ENCODE data around the gene CACNA1B. TPM values are rescaled to one million over a fixed set of nuclear protein-coding genes. Genes with fewer than 3 reads are reported as not detected.

CACNA1B gene
- total RNA-seq, 1 experiment from 2014 or later = 0.34 TPM

- TF ChIP-seq EZH2 (IDR thresholded peaks at IDR 0.05; ENCODE audit: borderline replicate concordance, low read depth, low read length, poor library complexity, severe bottlenecking) = no peak
- TF ChIP-seq, protein P1, sequence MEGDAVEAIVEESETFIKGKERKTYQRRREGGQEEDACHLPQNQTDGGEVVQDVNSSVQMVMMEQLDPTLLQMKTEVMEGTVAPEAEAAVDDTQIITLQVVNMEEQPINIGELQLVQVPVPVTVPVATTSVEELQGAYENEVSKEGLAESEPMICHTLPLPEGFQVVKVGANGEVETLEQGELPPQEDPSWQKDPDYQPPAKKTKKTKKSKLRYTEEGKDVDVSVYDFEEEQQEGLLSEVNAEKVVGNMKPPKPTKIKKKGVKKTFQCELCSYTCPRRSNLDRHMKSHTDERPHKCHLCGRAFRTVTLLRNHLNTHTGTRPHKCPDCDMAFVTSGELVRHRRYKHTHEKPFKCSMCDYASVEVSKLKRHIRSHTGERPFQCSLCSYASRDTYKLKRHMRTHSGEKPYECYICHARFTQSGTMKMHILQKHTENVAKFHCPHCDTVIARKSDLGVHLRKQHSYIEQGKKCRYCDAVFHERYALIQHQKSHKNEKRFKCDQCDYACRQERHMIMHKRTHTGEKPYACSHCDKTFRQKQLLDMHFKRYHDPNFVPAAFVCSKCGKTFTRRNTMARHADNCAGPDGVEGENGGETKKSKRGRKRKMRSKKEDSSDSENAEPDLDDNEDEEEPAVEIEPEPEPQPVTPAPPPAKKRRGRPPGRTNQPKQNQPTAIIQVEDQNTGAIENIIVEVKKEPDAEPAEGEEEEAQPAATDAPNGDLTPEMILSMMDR (conservative IDR thresholded peaks at IDR 0.05; ENCODE audit: low read depth, low read length) = no peak
- Histone ChIP-seq H3K36me3 (ENCODE audit: insufficient read depth, low read length, poor library complexity, severe bottlenecking) (no peaks in the 10 kb centered on the region), H3K27ac (ENCODE audit: low read depth, low read length, poor library complexity, severe bottlenecking) (no peak overlapping the region), H3K27me3 (replicated peaks; ENCODE audit: insufficient read depth, low read depth, low read length, poor library complexity) (peaks cover 12% of the 10 kb centered on the region), H3K4me3 (ENCODE audit: low read depth, low read length, poor library complexity, severe bottlenecking) (no peak overlapping the region), H3K4me1 (ENCODE audit: insufficient read depth, low read length, poor library complexity, severe bottlenecking) (no peaks in the 10 kb centered on the region), H3K9me3 (ENCODE audit: low read depth, low read length, poor library complexity, severe bottlenecking) (no peaks in the 10 kb centered on the region)
- intact Hi-C loops (cut with micrococcal nuclease; ENCODE audit: unreplicated experiment) = no loop called here
- POLR2A ChIA-PET (ENCODE audit: low non-redundant PET) = no interaction called here
- CTCF ChIA-PET = no interaction called here
- no TSS peak for BruUV-seq (replicated peaks)
- no peak for DNase-seq (ENCODE audit: low spot score)
These were observed 7.2 kb upstream of the CACNA1B start for GRCh38 chr9:137870432-137870831.

GRCh38 chr9:137872296-137872695 is 5.3 kb upstream of the CACNA1B start:
- peaks cover 23% of the 10 kb centered on the region for H3K27me3 ChIP-seq (replicated peaks; ENCODE audit: insufficient read depth, low read depth, low read length, poor library complexity)
- no peak overlapping the region for H3K27ac ChIP-seq (ENCODE audit: low read depth, low read length, poor library complexity, severe bottlenecking)
- no peaks in the 10 kb centered on the region for H3K4me1 ChIP-seq (ENCODE audit: insufficient read depth, low read length, poor library complexity, severe bottlenecking)
- CTCF ChIA-PET = no interaction called here
- DNase-seq (ENCODE audit: low spot score) = no peak
- intact Hi-C loops (cut with micrococcal nuclease; ENCODE audit: unreplicated experiment) = no loop called here
- no TSS peak for BruUV-seq (replicated peaks)
- TF ChIP-seq, protein P1 (conservative IDR thresholded peaks at IDR 0.05; ENCODE audit: low read depth, low read length) = no peak
- TF ChIP-seq EZH2 (IDR thresholded peaks at IDR 0.05; ENCODE audit: borderline replicate concordance, low read depth, low read length, poor library complexity, severe bottlenecking) = no peak
- H3K4me3 ChIP-seq (ENCODE audit: low read depth, low read length, poor library complexity, severe bottlenecking) = no peak overlapping the region
- H3K36me3 ChIP-seq (ENCODE audit: insufficient read depth, low read length, poor library complexity, severe bottlenecking) = no peaks in the 10 kb centered on the region
- no peaks in the 10 kb centered on the region for H3K9me3 ChIP-seq (ENCODE audit: low read depth, low read length, poor library complexity, severe bottlenecking)
- POLR2A ChIA-PET (ENCODE audit: low non-redundant PET) = no interaction called here

GRCh38 chr9:137873408-137873807 is 4.2 kb upstream of the CACNA1B start:
- H3K9me3 ChIP-seq (ENCODE audit: low read depth, low read length, poor library complexity, severe bottlenecking) = no peaks in the 10 kb centered on the region
- intact Hi-C loops (cut with micrococcal nuclease; ENCODE audit: unreplicated experiment) = no loop called here
- H3K4me3 ChIP-seq (ENCODE audit: low read depth, low read length, poor library complexity, severe bottlenecking) = no peak overlapping the region
- CTCF ChIA-PET = no interaction called here
- no peak for DNase-seq (ENCODE audit: low spot score)
- H3K27me3 ChIP-seq (replicated peaks; ENCODE audit: insufficient read depth, low read depth, low read length, poor library complexity) = peaks cover 23% of the 10 kb centered on the region
- H3K27ac ChIP-seq (ENCODE audit: low read depth, low read length, poor library complexity, severe bottlenecking) = no peak overlapping the region
- no TSS peak for BruUV-seq (replicated peaks)
- H3K4me1 ChIP-seq (ENCODE audit: insufficient read depth, low read length, poor library complexity, severe bottlenecking) = no peaks in the 10 kb centered on the region
- POLR2A ChIA-PET (ENCODE audit: low non-redundant PET) = no interaction called here
- TF ChIP-seq EZH2 (IDR thresholded peaks at IDR 0.05; ENCODE audit: borderline replicate concordance, low read depth, low read length, poor library complexity, severe bottlenecking) = no peak
- TF ChIP-seq, protein P1 (conservative IDR thresholded peaks at IDR 0.05; ENCODE audit: low read depth, low read length) = no peak
- H3K36me3 ChIP-seq (ENCODE audit: insufficient read depth, low read length, poor library complexity, severe bottlenecking) = no peaks in the 10 kb centered on the region
